HG03558 (cell line): ENCODE measurements around the gene RXRG.

Experiments
- ATAC-seq: cut with Tn5 transposase; IDR thresholded peaks from one replicate; pipeline ENCODE4 v1.9.1; 2021; ENCODE audit warnings: moderate number of reproducible peaks; ENCODE audit not compliant: unreplicated experiment; ENCODE audit errors: extremely low read depth

Gene RXRG

DNA sequence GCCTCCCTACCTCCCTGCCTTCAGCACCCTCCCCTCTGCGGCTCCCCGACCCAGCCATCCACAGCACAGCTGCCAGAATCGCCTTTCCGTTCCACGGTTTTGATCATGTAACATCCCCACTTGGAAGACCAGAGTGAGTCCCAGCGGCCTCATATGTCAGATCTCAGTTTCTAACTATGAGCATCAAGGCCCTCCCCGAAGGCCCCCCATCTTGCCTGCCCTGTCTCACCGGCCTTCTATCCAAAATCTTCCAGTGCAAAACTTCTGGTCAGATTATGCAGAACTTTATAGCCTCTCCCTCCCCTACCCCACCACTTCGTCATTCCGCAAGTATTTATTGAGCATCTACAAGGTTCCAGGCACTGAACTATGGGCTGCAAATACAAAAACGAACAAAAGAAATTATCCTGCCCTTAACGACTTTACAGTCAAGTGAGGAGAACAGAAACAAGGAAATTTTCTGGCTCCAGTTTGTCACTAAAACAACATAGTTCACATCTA is 68.1 kb downstream of the RXRG start:
- no peak for ATAC-seq

DNA sequence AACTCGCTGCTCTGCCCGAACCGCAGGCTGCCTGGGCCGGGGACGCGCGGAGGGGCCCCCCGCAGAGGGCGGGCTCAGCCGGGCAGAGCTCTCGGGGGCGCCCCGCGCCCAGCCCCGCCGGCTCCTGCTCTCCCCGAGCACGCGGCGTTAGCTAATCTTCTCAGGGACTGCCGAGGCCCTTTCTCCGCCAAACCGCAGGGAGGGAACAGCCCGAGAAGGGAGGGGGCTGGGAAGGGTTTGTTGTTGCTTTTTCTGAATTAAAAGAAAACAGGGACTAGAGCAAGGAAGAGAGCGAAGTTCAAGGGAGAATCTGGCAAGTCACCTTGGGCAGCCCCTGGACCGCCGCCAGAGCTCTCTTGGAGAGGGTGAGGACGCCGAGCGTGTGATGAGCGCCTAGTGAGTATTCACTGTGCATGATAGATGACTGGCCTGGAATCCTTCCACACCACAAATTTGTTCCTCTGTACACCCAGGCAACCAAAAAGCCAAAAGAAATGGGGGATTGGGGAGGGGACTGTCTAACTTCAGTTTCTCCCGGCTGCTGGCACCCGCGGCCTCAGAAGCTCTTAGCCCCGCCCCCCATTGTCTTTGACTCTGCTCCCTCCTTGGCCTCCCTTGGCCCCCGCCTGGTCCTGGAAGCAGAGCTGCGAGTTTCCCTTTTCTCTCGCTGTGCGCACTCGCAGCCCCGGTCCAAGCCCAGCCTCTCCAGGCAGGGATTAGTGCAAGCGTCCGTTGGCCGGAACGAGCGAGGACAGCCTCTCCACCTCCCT is 68.7 kb downstream of the RXRG start:
- ATAC-seq = no peak

DNA sequence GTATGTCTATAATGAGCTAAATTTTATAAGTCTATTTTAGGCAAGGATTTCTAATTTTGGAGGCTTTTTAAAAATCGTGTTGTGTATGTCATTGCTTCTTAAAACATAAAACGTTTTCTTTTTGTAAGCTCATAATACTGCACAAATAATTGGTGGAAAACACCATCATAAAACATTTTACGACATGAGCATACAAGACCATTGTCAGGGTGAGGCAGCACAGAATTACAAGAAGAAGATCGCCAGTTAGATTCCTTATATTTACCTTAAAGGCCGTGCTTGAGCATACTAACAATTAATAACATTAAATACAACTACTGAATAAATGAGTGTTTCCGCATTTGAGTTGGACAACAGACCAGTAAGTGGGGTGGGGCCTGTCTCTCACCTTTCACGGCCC is 69.3 kb downstream of the RXRG start:
- ATAC-seq = no peak

DNA sequence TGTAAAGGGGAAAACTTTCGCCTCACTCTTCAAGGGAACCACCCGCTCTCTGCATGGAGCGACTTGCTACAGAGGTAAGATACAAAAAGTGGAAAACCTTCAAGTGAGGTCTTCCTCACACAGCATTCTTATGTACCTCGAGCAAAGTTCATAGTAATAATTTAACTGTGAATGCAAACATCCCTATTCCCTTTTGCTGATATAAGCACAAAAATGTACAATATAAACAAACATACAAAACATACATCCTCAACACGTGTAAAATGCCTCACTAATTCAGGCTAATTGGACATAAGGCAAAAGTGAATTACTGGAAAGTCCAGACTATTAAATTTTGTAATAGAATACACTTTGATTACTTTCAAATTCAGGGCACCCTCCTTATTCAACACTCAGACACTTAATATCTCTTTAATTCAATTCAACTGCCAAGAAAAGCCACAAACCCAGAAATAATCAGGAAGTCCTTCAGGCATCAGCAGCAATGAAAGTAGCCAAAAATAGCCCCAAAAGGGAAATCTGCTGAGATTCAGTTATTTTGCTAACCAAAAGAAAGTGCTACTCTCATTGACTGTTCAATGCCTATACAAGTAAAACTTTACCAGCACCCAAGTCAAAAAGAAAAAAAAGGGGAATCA is 73.2 kb downstream of the RXRG start:
- no peak for ATAC-seq

DNA sequence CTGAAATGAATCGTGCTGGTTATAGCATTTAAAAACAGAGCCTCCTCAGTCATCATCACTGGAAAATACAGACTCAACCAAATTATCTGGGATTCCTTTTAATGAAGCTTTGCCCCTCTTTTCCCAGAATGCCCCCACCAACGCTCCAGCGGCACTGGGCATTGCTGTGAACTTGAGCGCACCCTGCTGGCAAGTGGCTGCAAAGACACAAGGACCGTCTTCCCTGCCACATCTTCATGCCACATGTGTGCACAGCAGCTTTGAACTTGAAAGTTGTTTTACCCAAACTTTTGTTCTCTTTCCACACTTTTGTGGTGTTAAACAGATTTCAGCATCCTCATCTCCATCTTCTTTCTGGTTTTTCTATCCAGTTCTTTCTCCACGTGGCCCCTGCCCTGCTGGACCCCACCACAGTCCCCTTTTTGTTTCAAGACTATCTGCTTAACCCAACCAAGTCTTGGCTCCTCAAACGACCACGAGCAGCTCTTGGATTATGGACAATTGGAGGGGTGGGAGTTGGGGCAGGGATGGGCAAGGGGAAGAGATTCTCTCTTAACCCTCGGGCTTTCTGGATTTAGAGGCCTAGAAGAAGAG is 75.6 kb downstream of the RXRG start:
- no peak for ATAC-seq

DNA sequence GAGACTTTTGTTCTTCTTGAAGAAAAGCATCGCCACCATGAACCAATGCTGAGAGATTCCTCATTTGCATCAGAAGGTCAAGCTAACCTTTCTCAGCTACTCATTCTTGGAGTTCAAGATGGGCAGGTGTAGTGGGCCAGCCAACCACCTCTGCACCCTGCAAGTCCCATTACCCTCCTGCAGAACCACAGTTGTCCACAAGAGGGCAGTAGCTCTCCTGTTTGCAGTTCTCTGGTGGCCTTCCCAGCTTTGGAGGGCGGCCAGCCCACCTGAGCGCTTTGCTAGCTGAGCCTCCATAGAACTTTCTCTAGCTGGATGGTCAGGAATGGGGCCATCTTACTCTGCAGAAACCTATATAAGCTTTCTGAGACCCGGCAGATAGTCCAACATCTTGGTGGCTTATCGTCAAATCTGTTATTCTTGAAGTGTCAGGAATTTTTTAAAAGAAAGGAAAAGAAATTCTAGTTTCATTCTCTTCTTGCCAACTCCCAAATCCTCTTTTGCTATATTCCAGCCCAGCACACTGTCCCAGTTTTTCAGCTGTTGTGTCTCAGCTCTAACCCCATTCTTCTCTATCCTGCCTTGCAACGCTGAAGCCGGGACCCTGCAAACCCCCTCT is 77.4 kb downstream of the RXRG start:
- peak; percentile 70 for ATAC-seq

DNA sequence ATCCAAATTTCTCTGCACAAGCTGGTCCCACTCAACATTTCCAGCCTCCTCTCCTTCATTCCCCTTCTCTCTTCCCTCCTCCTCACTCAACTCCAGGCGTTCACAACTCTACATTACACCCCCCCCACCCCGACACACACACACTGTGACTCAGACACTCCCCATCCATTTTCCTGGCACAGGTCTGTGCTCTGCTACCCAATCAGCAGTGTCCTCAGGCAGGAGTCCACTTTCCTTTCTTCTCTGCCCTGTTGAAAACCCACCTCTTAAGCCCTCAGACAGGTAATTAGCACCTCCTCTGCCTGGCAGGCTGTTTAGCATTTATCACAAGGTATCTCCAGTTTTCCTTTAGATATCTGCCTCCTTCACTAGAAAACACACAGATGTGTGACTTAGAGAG is 79.6 kb downstream of the RXRG start:
- ATAC-seq = no peak

DNA sequence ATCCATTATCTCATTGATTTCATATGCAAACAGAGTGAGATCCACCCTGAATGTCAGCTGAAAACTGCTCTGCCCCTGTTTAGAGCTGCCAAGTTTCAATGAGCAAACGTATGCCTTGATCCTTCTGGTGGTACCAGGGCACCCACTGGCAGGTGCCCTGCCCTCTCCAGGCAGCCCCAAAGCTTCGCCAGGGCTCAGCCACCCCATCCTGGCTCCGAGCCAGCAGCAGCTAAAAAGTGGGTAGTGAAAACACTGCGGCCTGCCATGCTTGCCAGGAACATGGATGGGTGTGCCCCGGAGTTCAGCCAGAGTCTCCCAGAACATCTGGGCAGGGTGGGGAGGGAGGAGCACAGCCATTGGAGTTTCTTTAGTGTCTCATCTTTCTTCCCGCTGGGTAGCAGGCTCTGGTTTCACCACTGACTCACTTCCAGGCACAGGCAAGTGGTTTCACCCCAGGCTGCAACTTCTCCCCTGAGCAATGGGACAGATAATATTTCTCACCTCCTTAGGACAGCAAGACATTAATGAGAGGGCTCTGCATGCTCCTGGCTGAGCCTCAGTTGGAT is 80.3 kb downstream of the RXRG start:
- no peak for ATAC-seq

DNA sequence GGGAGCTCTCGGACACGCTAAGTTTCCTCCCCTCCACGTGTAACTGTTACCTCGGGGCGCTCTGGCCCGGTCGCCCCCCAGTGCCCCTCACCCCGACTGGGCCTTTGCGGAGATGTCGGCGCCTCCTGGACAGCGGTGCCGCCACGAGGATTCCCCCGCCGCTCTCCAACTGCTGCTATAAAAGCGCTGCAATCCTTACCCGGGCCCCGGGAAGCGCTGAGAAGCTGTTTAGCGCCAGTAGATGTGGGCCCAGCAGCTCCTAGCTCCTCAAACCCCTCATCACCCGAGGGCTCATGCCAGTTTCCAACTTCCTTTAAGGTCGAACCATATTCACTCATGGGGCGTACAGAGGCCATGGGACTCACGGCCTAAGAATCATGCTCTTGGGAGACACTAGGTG is 88.0 kb downstream of the RXRG start:
- no peak for ATAC-seq

DNA sequence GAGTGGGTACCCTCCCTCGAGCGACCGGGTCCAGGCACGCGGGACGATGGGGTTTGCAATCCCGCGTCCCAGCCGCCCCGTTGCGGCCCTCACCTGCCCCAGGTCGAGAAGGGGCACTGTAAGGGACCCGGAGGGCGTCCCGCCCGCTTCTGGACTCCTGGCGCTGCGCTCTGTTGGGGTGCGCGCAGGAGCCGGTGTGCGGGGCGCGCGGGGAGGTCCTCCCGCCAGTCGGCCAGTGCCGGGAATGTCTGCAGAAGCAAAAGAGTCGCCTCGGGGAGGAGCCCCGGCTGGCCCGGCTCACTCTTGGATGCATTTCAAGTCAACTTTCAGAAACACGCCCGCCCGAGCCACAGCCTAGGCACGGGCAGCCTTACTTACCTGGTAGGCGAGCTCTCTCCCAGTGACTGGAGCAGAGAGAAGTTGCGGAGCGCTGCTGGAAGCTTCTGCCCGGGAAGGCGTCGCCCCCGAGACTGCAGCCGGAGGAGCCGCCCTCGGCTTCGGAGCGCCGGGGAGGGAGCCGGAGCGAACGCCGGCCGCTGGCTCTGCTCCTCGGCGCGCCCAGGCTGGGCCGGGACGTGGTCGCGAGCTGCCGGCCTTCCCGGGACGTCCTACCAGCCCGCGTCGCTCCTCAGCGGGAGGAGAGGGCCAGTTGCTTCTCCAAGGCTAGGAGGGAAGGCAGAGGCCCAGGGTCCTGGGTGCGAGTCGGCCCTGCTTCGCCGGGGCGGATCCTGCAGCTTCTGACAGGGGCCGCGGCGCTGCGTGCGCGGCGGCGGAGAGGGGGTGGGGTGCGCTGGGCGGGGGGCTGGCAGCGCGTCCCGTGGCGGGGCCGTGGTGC is 88.7 kb downstream of the RXRG start, which contains the start of gene LMX1A:
LMX1A (minus strand) TSS at position 739 of the 835 bp plus-strand sequence. CDS start 1,156 bp downstream, outside the sequence.
- ATAC-seq = no peak

DNA sequence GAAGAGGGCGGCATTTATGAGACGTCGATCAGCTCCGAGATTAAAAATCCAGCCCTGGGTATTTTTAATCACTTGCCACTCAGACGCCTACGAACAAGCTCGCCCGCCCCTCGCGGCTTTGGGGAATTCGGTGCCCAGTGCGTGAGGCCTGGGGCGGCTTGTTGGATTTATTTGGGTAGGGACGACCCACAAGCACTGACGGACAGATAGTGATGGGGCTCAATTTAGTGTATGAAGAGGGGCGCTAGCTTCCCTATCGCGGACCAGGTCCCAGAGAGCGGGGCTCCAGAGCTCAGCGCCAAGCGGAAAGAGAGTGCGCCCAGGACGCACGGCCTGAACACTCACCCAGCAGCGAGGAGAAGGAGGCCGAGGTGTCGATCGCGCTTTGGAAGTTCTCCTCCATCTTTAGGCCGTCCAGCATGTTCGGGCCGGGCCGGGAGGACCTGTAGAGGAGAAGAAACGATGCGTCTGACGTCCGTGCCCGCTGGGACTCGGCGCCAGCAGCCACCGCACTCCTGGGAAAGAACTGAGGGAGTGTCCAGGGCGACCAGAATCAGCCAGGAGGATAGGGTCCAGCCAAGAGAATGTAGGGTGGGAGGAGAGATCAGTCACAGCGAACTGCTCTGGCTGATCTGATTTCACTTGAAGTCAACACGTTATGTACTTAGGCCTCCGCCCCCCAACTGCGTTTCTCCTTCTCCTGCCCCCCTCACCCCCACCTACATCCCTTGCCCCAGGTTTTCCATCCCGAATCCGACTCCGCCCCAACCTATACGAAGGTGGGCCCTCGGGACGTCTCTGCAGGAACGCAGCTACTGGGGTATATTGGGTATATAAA is 89.6 kb downstream of the RXRG start:
- no peak for ATAC-seq

DNA sequence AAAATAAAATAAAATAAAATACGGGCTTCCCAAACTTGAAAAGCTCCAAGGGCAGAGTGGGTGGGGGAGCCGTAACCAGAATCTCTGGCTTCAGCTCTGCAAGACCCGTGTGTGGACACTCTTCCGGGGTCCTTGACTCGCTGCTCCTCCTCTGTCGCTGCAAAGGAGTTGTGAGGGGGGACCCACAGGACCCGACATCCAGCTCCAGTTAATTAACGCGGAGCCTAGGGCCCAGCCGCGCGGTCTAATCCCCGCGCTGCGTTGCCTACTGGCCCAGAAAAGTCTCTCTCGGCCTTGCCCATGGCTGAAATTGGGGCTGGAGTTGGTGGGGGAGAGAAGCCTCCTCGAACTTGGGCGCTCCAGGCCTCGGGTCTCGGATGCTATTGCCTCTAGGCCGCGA is 90.2 kb downstream of the RXRG start:
- ATAC-seq = no peak

DNA sequence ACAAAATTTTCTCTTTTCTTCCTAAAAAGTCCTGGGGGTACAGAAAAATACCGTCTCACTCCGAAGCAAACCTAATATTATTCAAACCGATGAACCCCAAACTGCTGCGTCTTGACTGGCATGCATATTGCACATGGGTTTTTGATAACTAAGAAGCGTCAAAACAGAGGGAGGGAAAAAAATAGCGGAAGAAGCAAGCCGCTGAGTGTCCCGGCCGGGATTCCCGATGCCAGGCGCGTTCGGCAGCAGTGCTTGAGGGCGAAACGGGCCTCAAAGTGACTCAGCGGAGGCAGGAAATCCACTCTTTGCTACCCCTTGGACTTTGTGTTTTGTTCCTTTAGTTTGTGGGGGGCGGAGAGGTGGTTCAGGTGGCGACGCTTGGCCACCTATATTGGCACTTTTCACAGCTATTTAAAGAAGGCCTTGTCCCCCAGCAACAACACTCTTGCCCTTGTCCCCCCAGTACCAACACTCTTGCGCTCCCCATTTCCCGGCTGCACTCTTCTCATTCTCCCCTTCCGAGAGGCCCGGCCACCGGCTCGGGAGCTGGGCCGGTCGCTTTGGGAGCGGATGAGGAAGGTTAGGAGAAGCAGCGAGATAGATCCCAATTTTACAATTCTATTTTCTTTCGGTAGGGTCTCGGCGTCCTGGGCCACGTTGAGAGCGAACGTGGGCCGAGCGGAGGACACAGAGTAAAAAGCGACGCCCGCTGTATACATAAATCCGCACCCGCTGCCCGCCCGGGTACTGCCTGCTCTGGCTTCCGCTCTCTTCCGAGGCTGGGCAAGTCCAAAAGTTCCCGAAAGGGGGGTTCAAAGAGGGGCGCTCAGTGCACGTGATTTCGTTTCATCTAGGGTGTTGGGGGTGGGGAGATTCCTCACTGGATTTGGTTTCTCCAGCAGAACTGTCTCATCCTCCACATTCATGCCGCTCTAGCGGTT is 90.9 kb downstream of the RXRG start:
- ATAC-seq = no peak

DNA sequence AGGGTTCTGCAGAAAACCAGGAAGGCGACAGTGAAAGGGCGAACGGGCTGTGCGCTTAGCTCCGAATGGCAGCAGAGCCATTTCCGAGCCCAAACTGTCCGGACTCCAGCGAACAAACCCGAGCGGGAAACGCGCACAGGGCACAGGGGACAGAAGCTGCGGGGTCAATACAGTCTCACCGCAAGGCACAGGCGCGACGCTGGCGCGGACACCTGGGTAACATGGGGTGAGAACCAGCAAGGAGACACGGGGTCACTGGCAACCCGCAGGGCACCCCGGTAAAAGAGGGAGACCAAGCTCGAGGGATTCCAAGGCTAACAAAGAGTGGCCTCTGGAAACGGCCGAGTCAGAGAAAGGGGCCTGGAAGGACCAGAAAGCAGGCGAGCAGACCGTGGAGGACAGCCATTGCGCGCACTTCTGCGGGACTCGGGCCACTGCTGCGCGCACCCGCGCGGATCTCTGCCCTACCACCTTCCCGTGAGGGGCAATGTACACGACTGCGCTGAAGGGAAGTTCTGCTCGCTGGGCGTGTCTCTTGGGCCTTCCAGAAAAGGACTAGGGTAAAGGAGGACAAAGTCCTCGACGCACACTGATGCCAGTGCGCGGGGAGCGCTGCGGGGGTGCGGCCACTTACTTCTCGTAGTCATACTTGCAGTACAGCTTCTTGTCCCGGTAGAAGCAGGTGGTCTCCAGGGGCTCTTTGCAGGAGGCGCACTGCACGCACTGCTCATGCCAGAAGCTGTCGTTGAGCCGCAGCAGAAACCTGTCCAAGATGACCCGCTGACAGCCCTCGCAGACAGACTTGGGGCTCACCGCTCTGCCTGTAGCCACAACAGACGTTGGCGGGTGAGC is 92.3 kb downstream of the RXRG start:
- ATAC-seq = no peak

DNA sequence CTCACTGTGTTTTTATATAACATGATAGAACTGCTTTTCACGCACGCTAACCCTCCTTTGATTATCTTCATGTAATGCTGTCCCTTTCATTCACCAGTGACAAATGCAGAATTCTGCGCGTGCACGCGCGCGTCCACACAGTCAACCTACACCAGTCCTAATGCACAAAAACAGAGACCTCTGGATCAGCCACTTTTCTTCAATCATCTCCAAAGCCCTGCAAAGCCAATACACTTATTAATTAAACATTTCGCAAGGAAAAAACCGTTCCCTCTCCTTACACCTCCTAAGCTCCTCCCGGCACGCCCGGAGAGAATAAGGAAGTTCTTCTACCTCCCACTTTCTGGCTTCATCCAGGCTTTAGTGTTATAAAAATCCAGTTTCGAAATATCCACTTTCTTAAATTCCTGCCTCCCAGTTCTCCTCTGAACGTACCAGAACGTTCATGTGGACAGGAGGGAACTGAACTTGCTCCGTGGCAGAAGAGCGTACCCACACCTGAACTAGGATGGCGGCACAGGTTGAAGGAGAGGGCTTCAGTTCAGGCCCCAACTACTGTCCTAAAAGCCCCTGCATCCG is 93.0 kb downstream of the RXRG start:
- ATAC-seq = no peak
